Endothelial cell of hepatic sinusoid (primary cell): ENCODE measurements around the gene ZNF683.
"Not testable (repeated sequence)": the region's sequence is repeated elsewhere in the genome, so short reads cannot be mapped to it uniquely, and the experiment has no call there.

Source experiments
- in situ Hi-C: cut with HindIII; loops from 2 replicates; pipeline ENCODE4 v1.10.0; 2017; ENCODE audit warnings: low sequenced_read_pairs

ZNF683 gene

GRCh38 chr1:26372611-26373010, at the start of gene ZNF683:
Gene ZNF683 (minus strand): TSS chr1:26372750. CDS start chr1:26368571, 4,179 bp downstream.
- in situ Hi-C loops = not testable (repeated sequence)

GRCh38 chr1:26419494-26419893, 46.9 kb upstream of the ZNF683 start:
- in situ Hi-C loops = no loop called here

GRCh38 chr1:26418865-26419349, 46.4 kb upstream of the ZNF683 start:
- in situ Hi-C loops = no loop called here

DNA sequence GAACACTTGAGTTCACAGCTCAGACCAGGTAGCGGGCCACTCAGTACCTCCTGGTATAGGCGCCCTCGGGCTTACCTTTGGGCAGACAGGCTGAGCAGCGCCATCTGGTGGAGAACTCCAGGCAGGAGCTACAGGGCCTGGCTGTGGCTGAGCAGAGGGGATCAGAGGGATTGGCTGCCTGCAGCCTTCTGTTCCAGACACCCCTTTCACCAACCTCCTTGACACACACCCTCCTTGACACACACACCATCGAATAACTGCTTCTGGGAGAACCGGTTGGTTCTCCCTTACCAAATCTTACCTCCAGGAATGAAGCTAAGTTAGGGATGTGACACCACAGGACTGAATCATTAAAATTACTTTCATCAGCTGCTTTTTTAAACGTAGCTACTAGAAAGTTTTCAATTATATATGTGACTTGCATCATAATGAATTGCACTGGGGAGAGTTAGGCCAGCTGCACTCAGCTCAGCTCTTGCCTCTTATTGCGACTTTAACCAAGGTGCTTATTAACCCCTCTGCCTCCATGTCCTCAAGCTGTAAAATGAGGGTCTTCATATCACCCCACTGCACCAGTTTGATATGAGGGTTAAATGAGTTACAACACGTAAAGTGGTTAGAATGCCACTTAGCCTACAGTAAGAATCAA, 44.7 kb upstream of the ZNF683 start:
- in situ Hi-C loops = no loop called here

DNA sequence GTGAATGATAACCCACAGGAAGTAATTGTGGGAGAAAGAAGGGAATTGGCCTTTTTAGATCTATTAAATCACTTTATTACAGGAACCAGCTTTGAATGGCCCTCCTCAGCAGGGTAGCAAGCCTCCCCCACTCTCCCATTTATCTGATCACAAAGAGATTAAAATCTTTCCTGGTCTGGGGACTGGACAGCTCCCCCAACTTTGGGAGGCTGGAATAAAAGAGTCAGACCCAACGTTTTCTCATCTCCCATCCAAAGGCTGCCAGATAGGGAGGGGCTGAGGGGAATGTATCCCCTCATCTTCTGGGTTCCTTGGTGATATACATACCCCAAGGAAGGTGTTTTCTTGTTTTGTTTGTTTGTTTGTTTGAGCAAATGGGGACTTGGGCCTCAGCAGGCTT, 40.5 kb upstream of the ZNF683 start:
- in situ Hi-C loops = no loop called here

DNA sequence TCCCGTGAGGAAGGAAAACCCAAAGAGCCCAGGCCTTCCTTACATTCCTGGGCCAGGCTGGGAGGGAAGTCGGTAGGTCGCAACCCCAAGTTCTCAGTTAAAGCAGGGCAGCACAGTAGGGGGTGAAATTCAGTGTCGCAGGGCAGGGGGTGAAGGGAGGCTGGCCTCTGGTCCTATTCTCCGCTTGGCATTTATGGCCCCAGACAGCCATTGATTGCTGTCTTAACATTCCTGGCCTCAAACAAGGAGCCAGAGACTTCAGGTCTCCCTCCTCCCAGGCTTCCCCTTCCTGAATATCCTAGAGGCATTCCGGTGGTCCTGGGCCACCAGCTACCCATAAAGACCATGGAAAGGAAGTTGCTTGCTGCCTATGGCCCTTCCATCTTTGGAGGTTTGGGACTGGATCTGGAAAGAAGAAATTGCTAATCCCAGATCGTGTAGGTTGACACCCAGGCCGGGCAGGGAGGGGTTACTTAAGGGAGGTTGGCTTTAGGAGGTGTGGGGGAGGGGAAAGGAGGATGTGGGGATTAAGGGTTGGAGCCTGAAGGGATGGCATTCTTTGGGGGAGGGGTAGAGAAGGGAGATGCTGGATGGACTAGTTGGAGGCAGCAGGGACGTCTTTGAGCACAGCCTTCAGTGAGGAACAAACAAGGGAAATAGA, 39.8 kb upstream of the ZNF683 start:
- in situ Hi-C loops = no loop called here

DNA sequence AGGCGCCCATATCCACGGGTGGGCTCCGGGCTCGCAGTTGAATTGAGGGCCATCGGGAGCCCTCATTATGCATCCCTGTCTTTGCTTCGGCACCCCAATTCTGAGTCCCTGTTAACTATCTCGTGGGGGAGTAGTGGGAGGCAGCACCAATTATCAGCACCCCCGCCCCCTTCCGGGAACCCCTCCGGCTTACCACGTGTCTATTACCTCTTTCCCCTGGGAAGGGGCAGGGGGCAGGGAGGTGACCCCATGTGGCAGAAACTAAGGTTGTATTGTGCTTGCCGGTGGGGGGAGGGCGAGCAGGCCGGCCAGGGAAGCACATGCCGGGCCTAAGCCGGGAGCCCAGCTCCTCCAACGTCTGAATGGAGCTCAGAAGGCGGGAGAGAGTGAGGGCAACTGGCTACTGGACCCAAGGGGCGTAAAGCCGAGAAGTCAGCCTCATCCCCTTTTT, 39.1 kb upstream of the ZNF683 start:
- in situ Hi-C loops = no loop called here

DNA sequence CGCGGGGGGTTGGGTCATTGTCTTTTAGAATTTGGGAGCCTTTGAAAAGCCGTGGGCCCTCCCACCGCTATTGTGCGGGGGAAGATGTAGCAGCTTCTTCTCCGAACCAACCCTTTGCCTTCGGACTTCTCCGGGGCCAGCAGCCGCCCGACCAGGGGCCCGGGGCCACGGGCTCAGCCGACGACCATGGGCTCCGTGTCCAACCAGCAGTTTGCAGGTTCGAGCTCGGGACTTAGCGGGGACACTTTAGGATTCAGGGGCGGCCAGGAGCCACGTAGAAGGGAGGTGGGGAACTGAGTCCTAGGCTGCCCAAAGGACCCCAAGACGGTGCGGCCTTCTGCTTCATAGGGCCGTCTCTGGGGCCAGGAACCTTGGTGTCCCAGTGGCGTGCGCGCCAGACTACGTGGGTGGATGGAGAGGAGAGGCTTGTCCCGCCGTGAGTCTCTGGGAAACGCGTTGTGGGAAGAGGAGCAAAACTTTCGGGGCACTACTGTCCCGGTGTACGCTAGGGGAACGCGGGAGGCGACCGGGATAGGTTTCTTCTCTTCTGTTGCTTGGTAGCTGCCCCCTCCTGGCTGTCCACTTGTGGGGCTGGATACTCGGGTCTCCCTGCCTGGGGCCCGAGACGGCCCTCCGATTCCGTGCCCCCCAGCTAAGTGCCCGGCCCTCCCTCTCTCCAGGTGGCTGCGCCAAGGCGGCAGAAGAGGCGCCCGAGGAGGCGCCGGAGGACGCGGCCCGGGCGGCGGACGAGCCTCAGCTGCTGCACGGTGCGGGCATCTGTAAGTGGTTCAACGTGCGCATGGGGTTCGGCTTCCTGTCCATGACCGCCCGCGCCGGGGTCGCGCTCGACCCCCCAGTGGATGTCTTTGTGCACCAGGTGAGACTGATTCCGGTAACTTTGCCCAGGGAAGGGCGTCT, 38.4 kb upstream of the ZNF683 start, which contains the start of gene LIN28A:
LIN28A (plus strand) TSS at position 112 of the 918 bp plus-strand sequence; CDS start at position 187, 75 bp downstream.
- in situ Hi-C loops = no loop called here

- in situ Hi-C loops = no loop called here
Measured at GRCh38 chr1:26409191-26409807, 36.7 kb upstream of the ZNF683 start.

DNA sequence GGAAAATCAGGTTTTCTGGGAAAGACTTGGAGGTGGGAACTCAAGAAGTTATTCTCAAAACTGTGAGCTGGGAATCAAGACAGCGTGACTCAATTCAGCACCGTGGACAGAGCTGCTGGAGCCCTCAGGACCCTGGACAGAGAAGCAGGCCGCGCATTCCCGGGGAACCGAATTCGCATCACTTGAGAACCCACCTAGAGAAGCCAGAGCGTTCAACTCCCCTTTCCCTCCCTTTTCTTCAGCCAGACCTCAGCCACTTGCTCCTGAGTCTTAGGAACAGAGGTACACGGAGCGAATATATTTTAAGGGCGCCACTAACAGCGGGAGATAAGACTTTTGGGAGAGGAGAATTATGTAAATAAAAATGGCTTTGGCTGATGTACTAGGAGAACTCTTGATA, 36.1 kb upstream of the ZNF683 start:
- in situ Hi-C loops = no loop called here

- in situ Hi-C loops = no loop called here
Measured at GRCh38 chr1:26405281-26405915, 32.8 kb upstream of the ZNF683 start.

- in situ Hi-C loops = no loop called here
Measured at GRCh38 chr1:26404641-26405040, 32.1 kb upstream of the ZNF683 start.

DNA sequence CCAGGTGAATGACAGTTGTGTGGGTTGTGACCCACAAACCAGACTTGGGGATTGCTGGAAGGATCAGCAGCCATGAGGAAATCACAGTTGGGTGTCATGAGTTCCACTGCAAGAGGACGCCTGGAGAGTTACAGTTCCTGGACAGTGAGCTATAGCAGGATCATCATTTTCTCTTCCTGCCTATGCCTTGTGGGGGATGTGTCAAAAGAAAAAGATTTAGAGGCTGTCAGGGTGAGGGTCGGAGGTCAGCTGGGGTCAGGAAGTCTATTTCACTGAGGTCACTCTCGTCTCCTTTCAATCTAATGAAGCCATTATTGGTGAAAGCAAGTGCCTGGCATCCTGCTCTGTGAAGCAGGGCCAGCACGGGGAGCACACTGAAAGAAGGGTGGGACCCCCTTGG, 31.1 kb upstream of the ZNF683 start:
- in situ Hi-C loops = no loop called here

- in situ Hi-C loops = no loop called here
Measured at GRCh38 chr1:26401891-26402290, 29.3 kb upstream of the ZNF683 start.

DNA sequence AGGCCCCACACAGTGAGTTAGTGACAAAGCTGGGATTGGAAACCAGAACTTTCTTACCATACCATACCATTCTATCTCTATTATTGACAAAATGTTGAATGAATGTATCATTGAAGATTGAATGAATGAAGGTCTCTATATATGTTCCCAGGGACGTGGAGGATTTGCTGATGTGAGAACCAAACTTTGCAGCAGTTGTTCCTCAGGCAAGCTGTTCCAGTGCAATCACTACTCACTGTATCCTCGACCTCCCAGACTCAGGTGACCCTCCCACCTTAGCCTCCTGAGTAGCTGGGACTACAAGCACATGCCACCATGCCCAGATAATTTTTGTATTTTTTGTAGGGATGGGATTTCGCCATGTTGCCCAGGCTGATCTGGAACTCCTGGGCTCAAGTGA, 26.5 kb upstream of the ZNF683 start:
- in situ Hi-C loops = no loop called here

DNA sequence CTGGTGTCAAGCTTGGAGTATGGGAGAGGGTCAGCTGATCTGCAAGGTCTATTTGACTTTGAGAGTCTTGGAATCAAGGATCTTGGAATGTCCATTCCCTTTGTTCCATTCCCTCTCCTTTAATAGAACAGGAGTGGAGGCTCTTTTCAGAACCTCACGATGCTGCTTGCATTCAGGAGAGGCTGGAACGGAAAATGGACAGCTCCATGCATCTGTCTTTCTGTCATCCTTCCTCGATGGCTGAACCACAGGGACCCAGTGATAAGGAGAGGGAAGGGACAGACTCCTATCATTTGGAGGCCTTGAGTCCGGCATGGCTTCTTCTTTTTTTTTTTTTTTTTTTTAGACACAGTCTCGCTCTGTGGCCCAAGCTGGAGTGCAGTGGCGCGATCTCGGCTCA, 23.2 kb upstream of the ZNF683 start:
- in situ Hi-C loops = no loop called here

DNA sequence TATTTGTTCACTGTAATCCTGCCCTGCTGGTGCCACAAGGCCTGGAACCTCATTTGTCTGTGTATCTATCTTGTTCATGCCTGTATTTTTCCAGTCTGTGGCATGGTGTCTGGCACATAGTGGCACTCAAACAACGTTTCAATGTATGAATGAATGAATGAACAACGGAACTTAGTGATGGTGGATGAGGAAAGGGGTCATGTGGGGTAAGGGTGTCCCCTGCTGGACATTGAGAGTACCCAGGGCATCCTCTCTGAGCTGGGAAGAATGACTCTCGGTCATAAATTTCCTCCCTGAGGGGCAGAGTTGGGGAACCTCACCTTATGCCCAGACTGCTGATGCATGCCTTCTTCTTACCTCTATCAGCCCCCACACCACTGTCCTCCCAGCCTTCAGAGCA, 18.9 kb upstream of the ZNF683 start:
- in situ Hi-C loops = no loop called here

- in situ Hi-C loops = no loop called here
Measured at GRCh38 chr1:26389604-26390247, 17.2 kb upstream of the ZNF683 start.

- in situ Hi-C loops = no loop called here
Measured at GRCh38 chr1:26388791-26389445, 16.4 kb upstream of the ZNF683 start.
